Natural killer cell (primary cell): ENCODE measurements around the gene OCEL1. TPM values are rescaled to one million over a fixed set of nuclear protein-coding genes. Genes with fewer than 3 reads are reported as not detected.
A peak's percentile ranks its signal among the peaks of the same experiment; 100 is the strongest.

Experiments used
- ATAC-seq, 3 donors: fragments of 150-1000 bp in 2 of 3; fragments of 200-7000 bp in 1 of 3; cut with Tn5 transposase; 1 replicate in 1 of 3; 2 replicates in 2 of 3; pipeline ENCODE4 v1.10.0; 2021; ENCODE audit warnings: mild to moderate bottlenecking in 2 of 3, moderate library complexity in 2 of 3
- DNase-seq, 2 donors: peaks; one replicate each; pipeline versions ENCODE4 v3.0.0 to v3.0.0-alpha.2; 2013 to 2021; ENCODE audit warnings: mixed read lengths in 1 of 2
- H3K27ac ChIP-seq: one replicate; pipeline ENCODE4 v1.5.1; 2013; ENCODE audit warnings: mild to moderate bottlenecking, low read length
- H3K27me3 ChIP-seq: one replicate; pipeline ENCODE4 v1.6.1; 2013; ENCODE audit warnings: low read length; ENCODE audit not compliant: control insufficient read depth, insufficient read depth
- H3K36me3 ChIP-seq: one replicate; pipeline ENCODE4 v1.6.1; 2013; ENCODE audit warnings: low read length; ENCODE audit not compliant: control insufficient read depth, insufficient read depth
- H3K4me1 ChIP-seq: one replicate; pipeline ENCODE4 v1.6.1; 2013; ENCODE audit warnings: low read length; ENCODE audit not compliant: control insufficient read depth, insufficient read depth
- H3K4me3 ChIP-seq: one replicate; pipeline ENCODE4 v1.5.1; 2013; ENCODE audit warnings: low read length
- H3K9me3 ChIP-seq: one replicate; pipeline ENCODE4 v1.6.1; 2013; ENCODE audit warnings: low read length; ENCODE audit not compliant: control insufficient read depth, insufficient read depth
- H3K27ac Mint-ChIP-seq, 2 donors: one replicate each; pipeline ENCODE4 v1.8.0; 2022; ENCODE audit warnings: mild to moderate bottlenecking in 2 of 2, mixed read lengths in 2 of 2, moderate library complexity in 1 of 2
- H3K27me3 Mint-ChIP-seq, 2 donors: one replicate each; pipeline ENCODE4 v1.8.0; 2022; ENCODE audit warnings: low read depth in 2 of 2, mixed read lengths in 2 of 2
- H3K36me3 Mint-ChIP-seq: one replicate; pipeline ENCODE4 v1.8.0; 2022; ENCODE audit warnings: mixed read lengths
- H3K4me1 Mint-ChIP-seq, 2 donors: one replicate each; pipeline ENCODE4 v1.8.0; 2022; ENCODE audit warnings: mixed read lengths in 2 of 2
- H3K4me3 Mint-ChIP-seq: one replicate; pipeline ENCODE4 v1.8.0; 2022; ENCODE audit warnings: mild to moderate bottlenecking, moderate library complexity, mixed read lengths
- H3K9me3 Mint-ChIP-seq, 2 donors: one replicate each; pipeline ENCODE4 v1.8.0; 2022; ENCODE audit warnings: mixed read lengths in 2 of 2
- WGBS: methylation state at CpG from one replicate; pipeline ENCODE4 v1.1.7; 2013; ENCODE audit warnings: missing lambda C conversion rate; ENCODE audit not compliant: insufficient coverage; 5-methylcytosine and 5-hydroxymethylcytosine counted together
- intact Hi-C: fragments of 100-400 bp; cut with micrococcal nuclease; formaldehyde crosslinking; loops from one replicate; pipeline ENCODE4 v1.14.2; 2022
- total RNA-seq, 4 donors: library from RNA; stranded (reverse); fragments of 120-200 nt in 1 of 4; gene quantifications; one replicate each; pipeline versions ENCODE4 v1.2.3 to v1.2.4, GENCODE V29; 2013 to 2022
- TF ChIP-seq, protein P1 (sequence below): fragments of 200-600 bp; IDR thresholded peaks from one replicate; pipeline ENCODE4 v1.8.0; 2022; ENCODE audit warnings: antibody characterized with exemption

The OCEL1 gene
- total RNA-seq, 3 donors from 2014 or later (not counting 1 experiment from before 2014, with no cell fraction given), result 28.1 to 39.1 (median 37.0) TPM

DNA sequence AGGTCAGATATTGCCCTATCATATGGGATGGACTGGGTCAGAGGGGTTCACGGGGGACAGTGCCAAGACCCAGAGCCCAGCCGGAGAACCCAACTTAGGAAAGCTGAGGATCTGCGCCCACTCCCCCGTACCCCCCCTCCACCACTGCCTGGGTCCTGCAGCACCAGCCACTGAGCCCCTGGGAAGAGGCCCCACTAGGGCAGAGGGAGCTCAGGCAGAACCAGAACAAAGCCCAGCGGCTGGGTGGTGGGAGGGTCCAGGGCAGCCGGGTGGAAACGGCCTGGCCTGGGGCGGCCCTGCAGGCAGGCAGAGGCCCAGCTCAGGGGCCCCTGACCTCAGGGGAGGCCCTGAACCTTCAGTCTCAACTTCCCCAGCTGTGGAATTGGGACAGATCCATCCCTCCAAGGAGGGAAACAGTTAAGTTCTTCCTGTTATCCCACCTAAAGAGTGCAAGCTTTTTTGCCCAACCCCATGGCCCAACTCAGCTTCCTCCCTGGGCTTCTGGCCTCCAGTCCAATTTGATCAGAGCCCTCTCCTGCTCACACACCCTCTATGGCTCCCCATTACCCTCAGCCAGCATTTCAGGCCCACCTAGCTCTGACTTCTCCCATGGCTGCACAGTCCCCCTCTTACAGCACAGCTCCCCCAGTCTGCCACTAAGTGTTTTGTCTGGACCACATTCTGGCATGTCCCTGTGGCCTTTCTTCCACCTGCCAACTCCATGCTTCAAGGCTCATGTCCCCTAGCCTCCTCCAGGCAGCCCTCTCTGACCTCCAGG lies 16.6 kb downstream of the OCEL1 start:
- 75% methylated on average over 8 of the region's 8 CpGs for WGBS
- DNase-seq (no peak), ATAC-seq (no peak)
- H3K36me3 Mint-ChIP-seq, result no peaks in the 10 kb centered on the region
- TF ChIP-seq, protein P1, sequence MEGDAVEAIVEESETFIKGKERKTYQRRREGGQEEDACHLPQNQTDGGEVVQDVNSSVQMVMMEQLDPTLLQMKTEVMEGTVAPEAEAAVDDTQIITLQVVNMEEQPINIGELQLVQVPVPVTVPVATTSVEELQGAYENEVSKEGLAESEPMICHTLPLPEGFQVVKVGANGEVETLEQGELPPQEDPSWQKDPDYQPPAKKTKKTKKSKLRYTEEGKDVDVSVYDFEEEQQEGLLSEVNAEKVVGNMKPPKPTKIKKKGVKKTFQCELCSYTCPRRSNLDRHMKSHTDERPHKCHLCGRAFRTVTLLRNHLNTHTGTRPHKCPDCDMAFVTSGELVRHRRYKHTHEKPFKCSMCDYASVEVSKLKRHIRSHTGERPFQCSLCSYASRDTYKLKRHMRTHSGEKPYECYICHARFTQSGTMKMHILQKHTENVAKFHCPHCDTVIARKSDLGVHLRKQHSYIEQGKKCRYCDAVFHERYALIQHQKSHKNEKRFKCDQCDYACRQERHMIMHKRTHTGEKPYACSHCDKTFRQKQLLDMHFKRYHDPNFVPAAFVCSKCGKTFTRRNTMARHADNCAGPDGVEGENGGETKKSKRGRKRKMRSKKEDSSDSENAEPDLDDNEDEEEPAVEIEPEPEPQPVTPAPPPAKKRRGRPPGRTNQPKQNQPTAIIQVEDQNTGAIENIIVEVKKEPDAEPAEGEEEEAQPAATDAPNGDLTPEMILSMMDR, result no peak
- H3K4me3 ChIP-seq, result no peak overlapping the region
- H3K9me3 Mint-ChIP-seq, result no peaks in the 10 kb centered on the region
- intact Hi-C loops, result no loop called here
- H3K27ac Mint-ChIP-seq, result no peak overlapping the region
- peaks cover 19% of the 10 kb centered on the region for H3K4me1 ChIP-seq
- H3K4me3 Mint-ChIP-seq, result peak overlapping the region; percentile 18
- H3K27me3 ChIP-seq, result no peaks in the 10 kb centered on the region
- no peak overlapping the region for H3K27ac ChIP-seq
- no peaks in the 10 kb centered on the region for H3K9me3 ChIP-seq
- H3K27me3 Mint-ChIP-seq, result no peaks in the 10 kb centered on the region
- H3K4me1 Mint-ChIP-seq, result peaks cover 0 to 21% of the 10 kb centered on the region in 2 donors
- H3K36me3 ChIP-seq, result no peaks in the 10 kb centered on the region

DNA sequence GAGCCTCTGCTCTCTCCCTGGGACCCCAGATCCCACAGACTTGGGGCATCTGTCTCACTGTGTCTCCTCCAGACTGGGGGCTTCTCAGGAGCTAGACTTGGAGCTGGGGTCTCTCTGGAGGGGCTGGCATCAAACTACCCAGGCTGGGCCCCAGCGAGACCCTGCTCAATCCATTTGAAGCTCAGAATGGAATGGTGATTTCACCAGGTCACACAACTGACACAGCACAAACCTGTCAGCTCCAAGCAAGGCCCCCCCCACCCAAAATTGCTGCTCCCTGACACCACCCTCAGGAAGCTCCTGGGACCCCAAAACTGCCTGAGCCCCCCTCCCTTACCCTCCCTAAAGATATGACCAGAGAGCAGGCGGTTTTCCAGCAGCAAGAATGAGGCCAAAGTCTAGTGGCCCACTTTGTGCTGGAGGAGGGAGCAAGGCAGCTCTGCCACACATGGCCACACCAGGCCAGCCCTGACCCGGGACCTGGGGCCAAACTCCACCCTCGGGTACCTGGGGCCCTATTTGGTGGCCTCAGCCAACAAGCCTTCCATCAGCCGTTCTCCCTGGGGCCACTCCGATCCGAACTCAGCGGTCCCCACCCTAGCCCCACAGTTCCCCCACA lies 17.3 kb downstream of the OCEL1 start:
- Histone ChIP-seq H3K9me3 (no peaks in the 10 kb centered on the region), H3K27ac (no peak overlapping the region), H3K27me3 (no peaks in the 10 kb centered on the region), H3K4me1 (peaks cover 19% of the 10 kb centered on the region), H3K4me3 (no peak overlapping the region), H3K36me3 (no peaks in the 10 kb centered on the region)
- ATAC-seq (no peak), DNase-seq (no peak)
- WGBS, result 91% methylated on average over 8 of the region's 8 CpGs
- no peak overlapping the region for H3K27ac Mint-ChIP-seq
- no peaks in the 10 kb centered on the region for H3K9me3 Mint-ChIP-seq
- intact Hi-C loops, result no loop called here
- H3K27me3 Mint-ChIP-seq, result no peaks in the 10 kb centered on the region
- TF ChIP-seq, protein P1, result no peak
- H3K4me3 Mint-ChIP-seq, result peak overlapping the region; percentile 21
- peaks cover 0 to 21% of the 10 kb centered on the region in 2 donors for H3K4me1 Mint-ChIP-seq
- no peaks in the 10 kb centered on the region for H3K36me3 Mint-ChIP-seq

DNA sequence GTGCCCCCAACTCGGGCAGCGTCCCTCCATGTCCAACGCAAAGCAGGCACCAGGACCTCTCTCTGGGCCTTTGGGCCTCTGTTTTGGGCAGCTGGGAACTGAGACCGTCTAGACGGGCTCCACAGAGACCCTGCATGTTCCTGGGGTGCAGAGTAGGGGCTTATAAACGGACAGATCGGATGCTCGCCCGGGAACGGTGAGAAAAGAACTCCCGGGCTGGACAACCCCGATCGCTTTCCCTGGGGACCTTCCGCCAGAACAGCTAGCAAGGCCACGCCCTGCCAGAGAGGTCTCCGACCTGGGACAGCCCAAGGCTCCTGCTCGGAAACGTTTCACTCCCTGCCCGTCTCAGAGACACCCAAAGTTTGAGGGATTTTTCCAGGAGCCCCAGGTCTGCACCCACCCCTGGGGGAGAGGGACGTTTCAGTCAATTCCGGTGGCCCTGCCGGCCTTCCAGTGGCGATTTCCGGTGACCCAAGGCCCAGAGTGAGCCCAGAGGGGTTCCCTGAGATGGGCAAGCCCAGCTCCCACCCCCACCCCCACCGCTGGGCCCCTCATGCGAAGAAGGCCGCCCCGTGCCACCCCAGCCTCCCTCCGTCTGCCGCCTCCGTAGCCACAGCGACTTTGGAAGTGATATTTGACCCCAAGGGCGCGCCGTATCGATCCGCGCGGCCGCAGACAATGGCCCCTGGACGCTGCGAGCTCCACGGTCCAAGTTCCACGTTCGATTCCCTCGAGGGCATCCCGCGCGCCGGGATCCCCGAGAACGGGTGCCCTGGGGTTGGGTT lies 18.0 kb downstream of the OCEL1 start:
- H3K27ac ChIP-seq, result no peak overlapping the region
- WGBS, result 79% methylated on average over 51 of the region's 52 CpGs
- Mint-ChIP-seq H3K27me3 (no peaks in the 10 kb centered on the region), H3K27ac (no peak overlapping the region), H3K4me3 (peak overlapping the region; percentile 35), H3K9me3 (no peaks in the 10 kb centered on the region), H3K4me1 (peaks cover 0 to 21% of the 10 kb centered on the region in 2 donors), H3K36me3 (no peaks in the 10 kb centered on the region)
- no peak for ATAC-seq
- H3K4me1 ChIP-seq, result peaks cover 19% of the 10 kb centered on the region
- H3K9me3 ChIP-seq, result no peaks in the 10 kb centered on the region
- H3K27me3 ChIP-seq, result no peaks in the 10 kb centered on the region
- H3K4me3 ChIP-seq, result no peak overlapping the region
- intact Hi-C loops, result no loop called here
- TF ChIP-seq, protein P1, result no peak
- H3K36me3 ChIP-seq, result no peaks in the 10 kb centered on the region
- DNase-seq, result no peak
